SHP77 (cell line): ENCODE data around the gene CTDSPL2.
"Not testable (repeated sequence)": the region's sequence is repeated elsewhere in the genome, so short reads cannot be mapped to it uniquely, and the experiment has no call there.

Source experiments
- DNase-seq, 2 experiments: peaks; one replicate each; lab custom pipeline; 2025; lab: John Stamatoyannopoulos, UW

Gene CTDSPL2

GRCh38 chr15:44426975-44427755 is at the start of gene CTDSPL2:
Gene CTDSPL2 (plus strand): TSS chr15:44427629. CDS start chr15:44459015, 31,386 bp downstream.
- peak; percentile 97 for DNase-seq

GRCh38 chr15:44381236-44381635 is 46.2 kb upstream of the CTDSPL2 start:
- DNase-seq, result no peak

- DNase-seq, result no peak
Observed at GRCh38 chr15:44385344-44385942, 42.0 kb upstream of the CTDSPL2 start.

- no peak for DNase-seq
Observed at GRCh38 chr15:44394062-44394461, 33.4 kb upstream of the CTDSPL2 start.

GRCh38 chr15:44394562-44394961 is 32.9 kb upstream of the CTDSPL2 start:
- no peak for DNase-seq

GRCh38 chr15:44397869-44398268 is 29.6 kb upstream of the CTDSPL2 start:
- DNase-seq, result no peak

- DNase-seq, result no peak
Observed at GRCh38 chr15:44414001-44414400, 13.4 kb upstream of the CTDSPL2 start.

- DNase-seq, result peak; percentile 59 to 75
Observed at GRCh38 chr15:44427756-44428724, 611 bp downstream of the CTDSPL2 start.

GRCh38 chr15:44435893-44436667 is 8.7 kb downstream of the CTDSPL2 start:
- DNase-seq, result no peak

- DNase-seq, result no peak
Observed at GRCh38 chr15:44438402-44438801, 11.0 kb downstream of the CTDSPL2 start.

GRCh38 chr15:44441095-44441501 is 13.7 kb downstream of the CTDSPL2 start:
- DNase-seq, result no peak

GRCh38 chr15:44443515-44443914 is 16.1 kb downstream of the CTDSPL2 start:
- no peak for DNase-seq

GRCh38 chr15:44447772-44448376 is 20.4 kb downstream of the CTDSPL2 start:
- DNase-seq, result no peak

GRCh38 chr15:44450172-44450571 is 22.7 kb downstream of the CTDSPL2 start:
- no peak for DNase-seq

- DNase-seq, result not testable (repeated sequence)
Observed at GRCh38 chr15:44453578-44454283, 26.3 kb downstream of the CTDSPL2 start.

GRCh38 chr15:44458429-44458828 is 31.0 kb downstream of the CTDSPL2 start:
- DNase-seq, result no peak

GRCh38 chr15:44468709-44469385 is 41.4 kb downstream of the CTDSPL2 start:
- DNase-seq, result no peak

- no peak for DNase-seq
Observed at GRCh38 chr15:44471885-44472455, 44.5 kb downstream of the CTDSPL2 start.

GRCh38 chr15:44479343-44479742 is 51.9 kb downstream of the CTDSPL2 start:
- no peak for DNase-seq

- no peak for DNase-seq
Observed at GRCh38 chr15:44482090-44482489, 54.7 kb downstream of the CTDSPL2 start.
